Upper lobe of right lung (tissue), 1 donor: Measurements from ENCODE around the gene PRELP. TPM values are rescaled to one million over a fixed set of nuclear protein-coding genes. Genes with fewer than 3 reads are reported as not detected.

Source experiments
- ATAC-seq: fragments of 200-7000 bp; cut with Tn5 transposase; one replicate; pipeline ENCODE4 v1.9.1; 2020; ENCODE audit warnings: mild to moderate bottlenecking, moderate library complexity
- DNase-seq: peaks from one replicate; pipeline ENCODE4 v3.0.0-alpha.2; 2020
- H3K27ac ChIP-seq: fragments of 200-600 bp; one replicate; pipeline ENCODE4 v1.8.0; 2022
- H3K27me3 ChIP-seq: fragments of 200-600 bp; one replicate; pipeline ENCODE4 v1.8.0; 2022; ENCODE audit warnings: mild to moderate bottlenecking
- H3K36me3 ChIP-seq: fragments of 200-600 bp; one replicate; pipeline ENCODE4 v1.8.0; 2022
- H3K4me1 ChIP-seq: fragments of 200-600 bp; one replicate; pipeline ENCODE4 v1.8.0; 2022
- H3K4me3 ChIP-seq: fragments of 200-600 bp; one replicate; pipeline ENCODE4 v1.8.0; 2022; ENCODE audit warnings: mild to moderate bottlenecking
- H3K9me3 ChIP-seq: fragments of 200-600 bp; one replicate; pipeline ENCODE4 v1.8.0; 2022
- intact Hi-C: fragments of 100-400 bp; cut with DNase I; formaldehyde crosslinking; loops from one replicate; pipeline ENCODE4 v1.11.0; 2022
- total RNA-seq: library from RNA; stranded (reverse); fragmentation: NEBNext Ultra II Directional; extraction: Animal tissue kit (Norgen Biotek cat#: 25700); gene quantifications from one replicate; pipeline ENCODE4 v1.2.1, GENCODE V29; 2021
- TF ChIP-seq, protein P1 (sequence below): fragments of 200-600 bp; IDR thresholded peaks from one replicate; pipeline ENCODE4 v1.8.0; 2022; ENCODE audit warnings: antibody characterized with exemption
- donor health status: DM: no; HTN: yes; CAD: no; lungs with severe emphysema.

Gene PRELP
- total RNA-seq, 1 donor from 2014 or later, result 91.8 TPM

DNA sequence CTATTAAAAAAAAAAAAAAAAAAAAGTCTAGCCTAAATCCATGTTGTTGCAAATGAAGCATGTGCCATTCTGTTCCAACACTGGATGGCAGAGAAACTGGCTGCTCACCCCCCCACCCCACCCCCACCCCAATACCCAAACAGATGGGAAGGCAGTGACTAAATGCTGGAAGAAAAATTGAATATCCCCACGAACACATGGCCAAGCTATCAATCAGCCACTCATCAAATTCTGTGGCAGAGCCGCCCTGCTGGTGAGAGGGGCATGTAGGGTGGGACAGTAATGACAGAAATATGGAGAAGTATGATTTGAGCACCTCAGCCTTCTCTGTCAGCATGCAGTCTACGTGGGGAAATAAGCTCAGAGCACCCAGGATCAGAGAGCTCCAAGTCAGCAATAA lies 52.5 kb downstream of the PRELP start:
- ATAC-seq, result no peak
- Histone ChIP-seq H3K36me3 (no peaks in the 10 kb centered on the region), H3K27me3 (no peaks in the 10 kb centered on the region), H3K4me1 (no peaks in the 10 kb centered on the region), H3K4me3 (no peak overlapping the region), H3K9me3 (no peaks in the 10 kb centered on the region), H3K27ac (no peak overlapping the region)
- peak; percentile 3 for DNase-seq
- intact Hi-C loops, result no loop called here
- TF ChIP-seq, protein P1, sequence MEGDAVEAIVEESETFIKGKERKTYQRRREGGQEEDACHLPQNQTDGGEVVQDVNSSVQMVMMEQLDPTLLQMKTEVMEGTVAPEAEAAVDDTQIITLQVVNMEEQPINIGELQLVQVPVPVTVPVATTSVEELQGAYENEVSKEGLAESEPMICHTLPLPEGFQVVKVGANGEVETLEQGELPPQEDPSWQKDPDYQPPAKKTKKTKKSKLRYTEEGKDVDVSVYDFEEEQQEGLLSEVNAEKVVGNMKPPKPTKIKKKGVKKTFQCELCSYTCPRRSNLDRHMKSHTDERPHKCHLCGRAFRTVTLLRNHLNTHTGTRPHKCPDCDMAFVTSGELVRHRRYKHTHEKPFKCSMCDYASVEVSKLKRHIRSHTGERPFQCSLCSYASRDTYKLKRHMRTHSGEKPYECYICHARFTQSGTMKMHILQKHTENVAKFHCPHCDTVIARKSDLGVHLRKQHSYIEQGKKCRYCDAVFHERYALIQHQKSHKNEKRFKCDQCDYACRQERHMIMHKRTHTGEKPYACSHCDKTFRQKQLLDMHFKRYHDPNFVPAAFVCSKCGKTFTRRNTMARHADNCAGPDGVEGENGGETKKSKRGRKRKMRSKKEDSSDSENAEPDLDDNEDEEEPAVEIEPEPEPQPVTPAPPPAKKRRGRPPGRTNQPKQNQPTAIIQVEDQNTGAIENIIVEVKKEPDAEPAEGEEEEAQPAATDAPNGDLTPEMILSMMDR, result no peak

DNA sequence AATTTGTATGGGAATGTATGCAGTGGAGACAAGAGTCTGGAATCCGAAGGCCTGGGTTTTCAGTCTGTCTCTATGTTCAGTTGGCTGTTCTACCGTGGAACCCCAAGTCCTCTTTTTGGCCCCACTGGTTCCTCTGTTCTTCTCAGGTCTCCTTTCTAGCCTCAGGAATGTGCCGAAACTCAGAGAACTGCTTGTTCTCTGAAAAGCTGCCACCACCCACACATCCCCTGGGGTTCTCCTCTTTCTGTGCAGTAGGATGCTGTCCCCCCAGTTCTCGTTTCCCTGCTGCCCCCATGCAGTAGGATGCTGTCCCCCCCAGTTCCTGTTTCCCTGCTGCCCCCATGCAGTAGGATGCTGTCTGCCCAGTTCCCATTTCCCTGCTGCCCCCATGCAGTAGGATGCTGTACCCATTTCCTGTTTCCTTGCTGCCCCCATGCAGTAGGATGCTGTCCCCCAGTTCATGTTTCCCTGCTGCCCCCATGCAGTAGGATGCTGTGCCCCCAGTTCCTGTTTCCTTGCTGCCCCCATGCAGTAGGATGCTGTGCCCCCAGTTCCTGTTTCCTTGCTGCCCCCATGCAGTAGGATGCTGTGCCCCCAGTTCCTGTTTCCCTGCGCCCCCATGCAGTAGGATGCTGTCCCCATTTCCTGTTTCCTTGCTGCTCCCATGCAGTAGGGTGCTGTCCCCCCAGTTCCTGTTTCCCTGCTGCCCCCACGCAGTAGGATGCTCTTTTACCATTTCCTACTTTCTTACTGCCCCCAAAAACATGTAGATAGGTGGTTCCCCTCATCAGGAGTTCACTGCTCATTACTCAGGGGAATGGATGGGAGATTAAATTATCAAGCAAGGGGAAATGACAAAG lies 53.6 kb downstream of the PRELP start:
- DNase-seq, result peak; percentile 11
- Histone ChIP-seq H3K27me3 (no peaks in the 10 kb centered on the region), H3K4me1 (no peaks in the 10 kb centered on the region), H3K4me3 (no peak overlapping the region), H3K36me3 (no peaks in the 10 kb centered on the region), H3K27ac (no peak overlapping the region), H3K9me3 (no peaks in the 10 kb centered on the region)
- ATAC-seq, result no peak
- intact Hi-C loops, result no loop called here
- TF ChIP-seq, protein P1, result no peak

DNA sequence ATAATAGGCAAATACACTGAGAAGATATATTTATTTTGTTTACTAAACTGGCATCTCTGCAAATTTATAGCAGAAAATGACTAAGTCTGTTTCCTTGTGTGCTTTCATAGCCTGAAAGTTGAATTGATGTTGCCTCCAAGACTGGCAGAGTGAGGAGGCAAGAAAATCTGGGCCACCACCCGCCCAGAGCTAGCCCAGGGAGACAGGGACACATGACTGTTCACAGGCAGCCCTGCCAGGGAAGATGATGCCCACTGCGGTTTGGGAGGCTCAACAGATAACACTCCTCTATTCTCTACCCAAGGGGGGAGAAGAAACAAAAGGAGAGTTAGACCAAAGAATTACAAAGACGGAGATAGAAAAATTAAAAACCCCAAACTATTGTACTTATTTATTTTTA lies 55.5 kb downstream of the PRELP start:
- ATAC-seq (no peak), DNase-seq (peak; percentile 37)
- H3K9me3 ChIP-seq, result no peaks in the 10 kb centered on the region
- peaks cover 5% of the 10 kb centered on the region for H3K4me1 ChIP-seq
- TF ChIP-seq, protein P1, result no peak
- H3K36me3 ChIP-seq, result no peaks in the 10 kb centered on the region
- H3K27me3 ChIP-seq, result no peaks in the 10 kb centered on the region
- no peak overlapping the region for H3K27ac ChIP-seq
- intact Hi-C loops, result no loop called here
- H3K4me3 ChIP-seq, result no peak overlapping the region

DNA sequence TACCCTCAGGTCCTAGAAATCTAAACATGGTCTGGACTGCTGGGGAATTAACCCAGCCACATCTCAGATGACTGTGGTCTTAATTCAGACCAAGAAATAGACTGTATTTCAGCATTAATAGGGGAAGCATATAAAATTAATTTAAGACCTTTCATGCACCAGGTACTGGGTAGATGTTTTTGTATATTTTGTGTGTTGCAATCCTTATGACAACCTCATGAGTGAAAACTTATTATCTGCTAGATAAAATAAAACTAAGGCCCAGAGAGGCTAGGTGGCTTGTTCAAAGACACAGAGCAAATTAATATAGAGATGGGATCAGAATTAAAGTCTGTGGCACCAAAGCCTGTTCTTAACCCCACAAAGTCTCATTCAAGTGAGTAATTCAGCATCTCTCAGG lies 58.4 kb downstream of the PRELP start:
- DNase-seq, result no peak
- TF ChIP-seq, protein P1, result no peak
- Histone ChIP-seq H3K4me1 (peaks cover 12% of the 10 kb centered on the region), H3K27me3 (no peaks in the 10 kb centered on the region), H3K36me3 (no peaks in the 10 kb centered on the region), H3K9me3 (no peaks in the 10 kb centered on the region), H3K27ac (no peak overlapping the region), H3K4me3 (no peak overlapping the region)
- ATAC-seq, result no peak
- intact Hi-C loops, result no loop called here

DNA sequence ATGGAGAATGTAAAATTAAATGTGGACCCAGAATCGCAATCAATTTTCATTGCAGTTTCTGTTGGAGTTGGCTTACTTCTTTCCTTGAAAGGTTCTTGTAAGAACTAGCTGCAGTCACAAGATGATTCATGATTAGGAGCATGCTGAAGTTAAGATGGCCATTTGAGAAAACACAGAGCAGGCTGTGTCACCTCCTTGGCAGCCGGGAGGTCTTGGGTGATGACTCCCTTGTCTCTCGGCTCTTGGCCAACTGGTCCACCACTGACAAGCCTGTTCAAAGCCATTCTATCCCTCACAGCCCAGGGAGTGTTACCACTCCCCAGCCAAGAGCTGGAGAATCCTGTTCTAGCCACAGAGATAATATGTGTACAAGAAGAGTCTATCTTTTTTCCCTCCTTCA lies 58.9 kb downstream of the PRELP start:
- no peak for ATAC-seq
- peaks cover 12% of the 10 kb centered on the region for H3K4me1 ChIP-seq
- TF ChIP-seq, protein P1, result no peak
- H3K27ac ChIP-seq, result peak overlapping the region; percentile 17
- no peaks in the 10 kb centered on the region for H3K27me3 ChIP-seq
- no peaks in the 10 kb centered on the region for H3K9me3 ChIP-seq
- peak; percentile 12 for DNase-seq
- no peak overlapping the region for H3K4me3 ChIP-seq
- intact Hi-C loops, result no loop called here
- no peaks in the 10 kb centered on the region for H3K36me3 ChIP-seq
